ENCODE data around the gene DDOST. TPM values are rescaled to one million over a fixed set of nuclear protein-coding genes. Genes with fewer than 3 reads are reported as not detected.

The DDOST gene
- total RNA-seq: 134 TPM

- peak; percentile 98 for ATAC-seq
Observed at GRCh38 chr1:20661207-20662109, at the start of gene DDOST. DDOST (minus strand) TSS chr1:20661369; CDS start chr1:20661350, 19 bp downstream.

- ATAC-seq: no peak
Observed at GRCh38 chr1:20710469-20711284, 49.5 kb upstream of the DDOST start.

GRCh38 chr1:20709868-20710267 lies 48.7 kb upstream of the DDOST start:
- ATAC-seq: no peak

GRCh38 chr1:20708891-20709290 lies 47.7 kb upstream of the DDOST start:
- ATAC-seq: no peak

- no peak for ATAC-seq
Observed at GRCh38 chr1:20708057-20708456, 46.9 kb upstream of the DDOST start.

GRCh38 chr1:20706841-20707240 lies 45.7 kb upstream of the DDOST start:
- ATAC-seq: no peak

- ATAC-seq: no peak
Observed at GRCh38 chr1:20705203-20705755, 44.1 kb upstream of the DDOST start.

GRCh38 chr1:20704390-20705202 lies 43.4 kb upstream of the DDOST start:
- no peak for ATAC-seq

- no peak for ATAC-seq
Observed at GRCh38 chr1:20703124-20703756, 42.1 kb upstream of the DDOST start.

- ATAC-seq: no peak
Observed at GRCh38 chr1:20702416-20702815, 41.2 kb upstream of the DDOST start.

- ATAC-seq: no peak
Observed at GRCh38 chr1:20701847-20702246, 40.7 kb upstream of the DDOST start.

GRCh38 chr1:20701446-20701845 lies 40.3 kb upstream of the DDOST start:
- ATAC-seq: no peak

GRCh38 chr1:20700636-20701215 lies 39.6 kb upstream of the DDOST start:
- no peak for ATAC-seq

GRCh38 chr1:20699558-20699957 lies 38.4 kb upstream of the DDOST start:
- ATAC-seq: peak; percentile 82

- ATAC-seq: no peak
Observed at GRCh38 chr1:20698195-20698910, 37.2 kb upstream of the DDOST start.

GRCh38 chr1:20697563-20697962 lies 36.4 kb upstream of the DDOST start:
- ATAC-seq: no peak

GRCh38 chr1:20696397-20697333 lies 35.5 kb upstream of the DDOST start:
- peak; percentile 76 for ATAC-seq

- no peak for ATAC-seq
Observed at GRCh38 chr1:20695515-20695914, 34.3 kb upstream of the DDOST start.

- ATAC-seq: no peak
Observed at GRCh38 chr1:20693623-20694022, 32.5 kb upstream of the DDOST start.

GRCh38 chr1:20691872-20692271 lies 30.7 kb upstream of the DDOST start:
- ATAC-seq: no peak

Measured in esophagus mucosa (tissue), 1 donor.